Measurements from ENCODE around the gene ELOVL1.
"Not testable (repeated sequence)": the region's sequence is repeated elsewhere in the genome, so short reads cannot be mapped to it uniquely, and the experiment has no call there.

ELOVL1 gene

DNA sequence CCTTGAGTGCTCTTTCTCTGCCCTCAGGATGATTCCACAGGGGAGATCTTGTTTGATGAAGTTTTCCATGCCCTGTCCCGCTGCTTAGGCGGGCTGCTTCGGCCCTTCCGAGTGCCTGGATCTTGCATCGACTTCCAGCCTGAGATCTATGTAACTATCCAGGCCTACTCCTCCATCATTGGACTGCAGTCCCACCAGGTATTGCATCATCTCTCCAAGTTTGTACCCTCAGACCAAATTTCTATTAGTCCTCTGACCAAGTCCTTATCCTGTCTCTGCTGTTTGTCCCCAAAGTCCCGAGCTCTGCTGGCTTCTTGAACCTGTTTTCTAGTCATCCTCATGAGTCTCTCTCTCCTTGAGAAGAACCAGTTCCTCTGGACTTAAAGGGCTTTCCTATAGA is 36.5 kb upstream of the ELOVL1 start:
- DNase-seq (ENCODE audit: low spot score): no peak
- in situ Hi-C loops (cut with MboI; ENCODE audit: low pct_unique_long_range_greater_than_20kb, low sequenced_read_pairs, unreplicated experiment): no loop called here
- TF ChIP-seq, protein P1, sequence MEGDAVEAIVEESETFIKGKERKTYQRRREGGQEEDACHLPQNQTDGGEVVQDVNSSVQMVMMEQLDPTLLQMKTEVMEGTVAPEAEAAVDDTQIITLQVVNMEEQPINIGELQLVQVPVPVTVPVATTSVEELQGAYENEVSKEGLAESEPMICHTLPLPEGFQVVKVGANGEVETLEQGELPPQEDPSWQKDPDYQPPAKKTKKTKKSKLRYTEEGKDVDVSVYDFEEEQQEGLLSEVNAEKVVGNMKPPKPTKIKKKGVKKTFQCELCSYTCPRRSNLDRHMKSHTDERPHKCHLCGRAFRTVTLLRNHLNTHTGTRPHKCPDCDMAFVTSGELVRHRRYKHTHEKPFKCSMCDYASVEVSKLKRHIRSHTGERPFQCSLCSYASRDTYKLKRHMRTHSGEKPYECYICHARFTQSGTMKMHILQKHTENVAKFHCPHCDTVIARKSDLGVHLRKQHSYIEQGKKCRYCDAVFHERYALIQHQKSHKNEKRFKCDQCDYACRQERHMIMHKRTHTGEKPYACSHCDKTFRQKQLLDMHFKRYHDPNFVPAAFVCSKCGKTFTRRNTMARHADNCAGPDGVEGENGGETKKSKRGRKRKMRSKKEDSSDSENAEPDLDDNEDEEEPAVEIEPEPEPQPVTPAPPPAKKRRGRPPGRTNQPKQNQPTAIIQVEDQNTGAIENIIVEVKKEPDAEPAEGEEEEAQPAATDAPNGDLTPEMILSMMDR (IDR thresholded peaks at IDR 0.05; ENCODE audit: extremely low read depth, insufficient read depth, missing control alignments): no peak

DNA sequence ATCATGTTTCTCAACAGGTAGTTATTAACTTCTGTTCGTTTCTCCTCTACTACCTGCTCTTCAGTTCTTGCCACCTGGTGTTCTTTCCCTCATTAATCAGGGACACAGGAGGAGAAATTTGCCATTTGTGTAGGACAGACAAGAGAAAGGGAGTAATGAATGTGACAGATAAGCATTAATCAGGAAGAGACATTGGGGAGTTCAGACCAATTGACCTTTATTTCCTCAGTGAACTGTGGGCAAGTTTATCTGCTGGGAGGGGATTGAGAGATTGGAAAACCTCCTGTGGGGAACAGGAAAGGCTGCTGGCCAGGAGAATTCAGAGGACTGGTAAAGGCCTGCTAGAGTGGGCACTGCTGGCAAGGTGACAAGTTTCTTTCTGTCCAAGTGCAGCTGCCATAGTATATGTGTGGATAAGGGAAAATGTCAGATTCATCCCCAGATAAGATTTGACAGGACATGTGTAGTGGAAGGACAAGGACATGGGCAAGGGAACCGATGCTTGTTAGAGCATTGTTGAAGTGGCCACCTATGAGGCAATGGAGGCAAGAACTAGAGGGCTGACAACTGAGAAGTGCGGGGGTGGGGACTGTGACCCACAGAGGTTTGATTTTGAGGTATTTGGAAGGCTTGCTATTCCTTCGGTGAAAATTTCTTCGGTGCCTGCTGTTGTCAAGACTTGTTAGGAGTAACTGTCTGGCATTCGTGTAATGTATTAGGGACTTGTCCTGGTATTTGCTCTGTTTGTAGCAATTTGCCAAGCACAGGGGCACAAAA is 34.5 kb upstream of the ELOVL1 start:
- no peak for DNase-seq (ENCODE audit: low spot score)
- in situ Hi-C loops (cut with MboI; ENCODE audit: low pct_unique_long_range_greater_than_20kb, low sequenced_read_pairs, unreplicated experiment): no loop called here
- TF ChIP-seq, protein P1 (IDR thresholded peaks at IDR 0.05; ENCODE audit: extremely low read depth, insufficient read depth, missing control alignments): no peak

DNA sequence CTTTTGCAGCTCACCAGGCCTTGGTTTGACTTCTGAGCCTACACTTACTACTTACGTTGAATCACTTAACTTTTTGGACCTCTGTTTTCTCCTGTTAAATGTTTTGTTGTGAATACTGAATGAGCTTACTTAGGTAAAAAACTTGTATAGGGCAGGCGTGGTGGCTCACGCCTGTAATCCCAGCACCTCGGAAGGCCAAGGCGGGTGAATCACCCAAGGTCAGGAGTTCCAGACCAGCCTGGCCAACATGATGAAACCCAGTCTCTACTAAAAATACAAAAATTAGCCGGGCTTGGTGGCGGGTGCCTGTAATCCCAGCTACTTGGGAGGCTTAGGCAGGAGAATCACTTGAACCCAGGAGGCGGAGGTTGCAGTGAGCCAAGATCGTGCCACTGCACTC is 32.6 kb upstream of the ELOVL1 start:
- DNase-seq (ENCODE audit: low spot score); in situ Hi-C loops (cut with MboI; ENCODE audit: low pct_unique_long_range_greater_than_20kb, low sequenced_read_pairs, unreplicated experiment): not testable (repeated sequence)

DNA sequence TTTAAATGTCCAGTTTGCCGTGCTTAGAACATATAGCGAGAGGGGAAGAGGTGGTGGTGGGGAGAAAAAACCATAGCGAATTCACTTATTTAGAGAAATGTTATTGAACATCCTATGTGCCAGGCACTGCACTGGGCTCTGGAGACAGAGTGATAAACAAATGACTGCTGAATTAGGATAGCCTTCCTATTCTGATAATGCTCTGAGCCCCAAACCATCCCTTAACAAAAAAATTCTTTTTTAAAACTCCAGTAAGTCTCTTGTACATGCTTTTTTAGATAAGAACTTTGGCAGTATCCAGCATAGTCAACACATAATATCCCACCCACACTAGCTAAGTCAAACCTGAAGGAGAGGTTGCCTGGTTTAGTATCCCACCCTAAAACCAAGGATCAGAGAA is 30.4 kb upstream of the ELOVL1 start:
- DNase-seq (ENCODE audit: low spot score): no peak
- TF ChIP-seq, protein P1 (IDR thresholded peaks at IDR 0.05; ENCODE audit: extremely low read depth, insufficient read depth, missing control alignments): no peak
- in situ Hi-C loops (cut with MboI; ENCODE audit: low pct_unique_long_range_greater_than_20kb, low sequenced_read_pairs, unreplicated experiment): no loop called here

- TF ChIP-seq, protein P1 (IDR thresholded peaks at IDR 0.05; ENCODE audit: extremely low read depth, insufficient read depth, missing control alignments): no peak
- DNase-seq (ENCODE audit: low spot score): no peak
- in situ Hi-C loops (cut with MboI; ENCODE audit: low pct_unique_long_range_greater_than_20kb, low sequenced_read_pairs, unreplicated experiment): no loop called here
Measured at GRCh38 chr1:43396059-43396458, 28.2 kb upstream of the ELOVL1 start.

DNA sequence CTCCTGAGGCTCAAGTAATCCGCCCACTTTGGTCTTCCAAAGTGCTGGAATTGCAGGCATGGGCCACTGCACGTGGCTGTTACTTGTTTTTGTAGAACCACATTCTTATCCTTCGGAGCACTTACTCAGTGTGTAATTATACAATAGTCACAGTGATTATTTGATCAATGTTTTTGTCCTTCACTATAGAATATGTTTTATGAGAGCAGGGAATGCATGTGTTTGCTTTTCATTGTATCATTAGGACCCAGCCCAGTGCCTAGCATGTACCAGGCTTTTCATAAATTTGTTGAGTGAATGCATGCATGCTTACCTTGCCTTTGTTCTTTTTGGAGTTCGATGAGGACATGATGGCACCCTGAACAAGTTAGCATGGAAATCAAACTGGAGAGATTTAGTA is 27.7 kb upstream of the ELOVL1 start:
- in situ Hi-C loops (cut with MboI; ENCODE audit: low pct_unique_long_range_greater_than_20kb, low sequenced_read_pairs, unreplicated experiment): no loop called here
- DNase-seq (ENCODE audit: low spot score): no peak
- TF ChIP-seq, protein P1 (IDR thresholded peaks at IDR 0.05; ENCODE audit: extremely low read depth, insufficient read depth, missing control alignments): no peak

DNA sequence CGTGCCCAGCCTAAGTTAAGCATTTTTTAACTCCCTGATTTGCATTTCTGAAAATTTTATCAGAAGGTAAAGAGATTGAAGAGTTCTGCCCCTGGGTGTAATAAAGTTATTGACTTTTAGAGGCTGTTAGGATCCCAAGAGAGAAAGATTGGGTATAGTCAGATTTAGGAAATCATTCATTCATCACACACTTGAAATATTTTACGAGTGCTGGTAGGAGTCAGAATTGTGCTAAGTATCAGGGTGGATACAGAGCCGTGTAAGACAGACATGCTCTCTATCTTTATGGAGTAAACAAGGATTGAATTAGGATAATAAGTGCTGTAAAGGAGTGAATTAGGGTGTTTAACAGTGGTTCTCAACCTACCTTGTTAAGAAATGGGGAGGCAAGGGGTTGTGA is 24.9 kb upstream of the ELOVL1 start:
- TF ChIP-seq, protein P1 (IDR thresholded peaks at IDR 0.05; ENCODE audit: extremely low read depth, insufficient read depth, missing control alignments): no peak
- in situ Hi-C loops (cut with MboI; ENCODE audit: low pct_unique_long_range_greater_than_20kb, low sequenced_read_pairs, unreplicated experiment): no loop called here
- no peak for DNase-seq (ENCODE audit: low spot score)

All from GM13977 (cell line).